OCI-LY7 (cell line): ENCODE measurements around the gene KCNE5. TPM values are rescaled to one million over a fixed set of nuclear protein-coding genes. Genes with fewer than 3 reads are reported as not detected.
"Not testable (repeated sequence)": the region's sequence is repeated elsewhere in the genome, so short reads cannot be mapped to it uniquely, and the experiment has no call there.

ENCODE experiments used
- Bru-seq: library from RNA; stranded (reverse); fragments of 400-500 nt; gene quantifications from one replicate; lab custom pipeline; 2021; lab: Mats Ljungman, UMichigan
- BruChase-seq, 2 experiments: library from RNA; stranded (reverse); fragments of 400-500 nt; gene quantifications; one replicate each; lab custom pipeline; 2021; lab: Mats Ljungman, UMichigan
- BruUV-seq: library from RNA; stranded (reverse); fragments of 400-500 nt; replicated peaks from 2 replicates; lab custom pipeline; 2021; lab: Mats Ljungman, UMichigan
- CTCF ChIA-PET: fragments of 300-600 bp; sonication (Branson Sonifier 250); formaldehyde crosslinking; loops from one replicate; lab custom pipeline; 2022; ENCODE audit warnings: antibody characterized with exemption; ENCODE audit not compliant: unreplicated experiment; lab: Charles Lee
- POLR2A ChIA-PET: fragments of 300-600 bp; sonication (Branson Sonifier 250); formaldehyde crosslinking; loops from one replicate; lab custom pipeline; 2022; ENCODE audit warnings: antibody characterized with exemption; lab: Charles Lee
- DNase-seq: peaks from one replicate; pipeline ENCODE4 v3.0.0-alpha.2; 2015; ENCODE audit warnings: low spot score
- H2AFZ ChIP-seq: fragments of 200-600 bp; sonication (generic), shearing (Covaris generic); 2 replicates; pipeline ENCODE4 v1.6.1; 2014; ENCODE audit warnings: mild to moderate bottlenecking, antibody characterized with exemption, low read length, moderate library complexity
- H3K27ac ChIP-seq: fragments of 200-600 bp; sonication (generic); 2 replicates; pipeline ENCODE4 v1.5.1; 2014; ENCODE audit warnings: mixed run types, low read depth, mild to moderate bottlenecking, moderate library complexity, low read length, inconsistent platforms; ENCODE audit not compliant: poor library complexity, severe bottlenecking
- H3K36me3 ChIP-seq: fragments of 200-600 bp; sonication (generic); 2 replicates; pipeline ENCODE4 v1.6.1; 2014; ENCODE audit warnings: mild to moderate bottlenecking, antibody characterized with exemption, low read length, moderate library complexity, mixed read lengths; ENCODE audit not compliant: insufficient read depth
- H3K4me1 ChIP-seq: fragments of 200-600 bp; sonication (generic); 2 replicates; pipeline ENCODE4 v1.5.1; 2014; ENCODE audit warnings: mild to moderate bottlenecking, low read length; ENCODE audit not compliant: insufficient read depth, poor library complexity, severe bottlenecking
- H3K4me2 ChIP-seq: fragments of 200-600 bp; sonication (generic); 2 replicates; pipeline ENCODE4 v1.6.1; 2014; ENCODE audit warnings: mild to moderate bottlenecking, low read length
- H3K4me3 ChIP-seq: fragments of 200-600 bp; sonication (generic); 2 replicates; pipeline ENCODE4 v1.5.1; 2014; ENCODE audit warnings: mild to moderate bottlenecking, low read depth, low read length; ENCODE audit not compliant: poor library complexity, severe bottlenecking
- H3K79me2 ChIP-seq: fragments of 200-600 bp; sonication (generic); 2 replicates; pipeline ENCODE4 v1.6.1; 2016; ENCODE audit warnings: low read depth, mild to moderate bottlenecking, low read length, moderate library complexity, mixed read lengths; ENCODE audit not compliant: insufficient read depth
- H3K9me2 ChIP-seq: fragments of 200-600 bp; sonication (generic); 2 replicates; pipeline ENCODE4 v1.6.1; 2016; ENCODE audit warnings: mild to moderate bottlenecking, low read length, mixed read lengths; ENCODE audit not compliant: insufficient read depth
- H3K9me3 ChIP-seq: fragments of 200-600 bp; sonication (generic); 2 replicates; pipeline ENCODE4 v1.6.1; 2014; ENCODE audit warnings: mild to moderate bottlenecking, mixed run types, low read length, mixed read lengths
- H4K20me1 ChIP-seq: fragments of 200-600 bp; sonication (generic); 2 replicates; pipeline ENCODE4 v1.6.1; 2014; ENCODE audit warnings: mild to moderate bottlenecking, antibody characterized with exemption, low read length, moderate library complexity, mixed read lengths; ENCODE audit not compliant: insufficient read depth
- CTCF ChIP-seq: fragments of 200-600 bp; sonication (generic); conservative IDR thresholded peaks from 2 replicates; pipeline ENCODE4 v1.5.1; 2014; ENCODE audit warnings: mild to moderate bottlenecking, antibody characterized with exemption, low read length, moderate library complexity, mixed read lengths
- EZH2phosphoT487 ChIP-seq: fragments of 200-600 bp; sonication (generic); IDR thresholded peaks from 2 replicates; pipeline ENCODE4 v1.6.1; 2018; ENCODE audit warnings: low read depth, borderline replicate concordance, mild to moderate bottlenecking, mixed run types, antibody characterized with exemption, low read length, moderate library complexity, mixed read lengths
- intact Hi-C: fragments of 100-400 bp; cut with micrococcal nuclease; formaldehyde crosslinking; loops from one replicate; pipeline ENCODE4 v1.10.0; 2022; ENCODE audit not compliant: unreplicated experiment
- long read RNA-seq: library from polyadenylated mRNA; stranded (forward); transcript quantifications from one replicate; pipeline ENCODE4 v2.0.0, GENCODE V29; 2022
- total RNA-seq, 2 experiments: library from RNA; depleted of rRNA in 1 of 2; stranded (reverse); fragments of >200 nt in 1 of 2; shearing (Covaris generic) in 1 of 2; gene quantifications; 2 replicates each; pipeline ENCODE4 v1.2.3, GENCODE V29; 2014 to 2022

KCNE5 gene, protein sequence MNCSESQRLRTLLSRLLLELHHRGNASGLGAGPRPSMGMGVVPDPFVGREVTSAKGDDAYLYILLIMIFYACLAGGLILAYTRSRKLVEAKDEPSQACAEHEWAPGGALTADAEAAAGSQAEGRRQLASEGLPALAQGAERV
- 0.59 TPM in 1 of 2 replicates, not detected in the other for total RNA-seq (2014; rRNA removed; shearing (Covaris generic))
- total RNA-seq (2022): not detected in 2 replicates
- Bru-seq, nascent RNA: not detected
- percentile 40 among the genes with signal in this experiment for BruChase-seq, experiment 1, labeled RNA remaining after a 6-hour chase
- BruChase-seq, experiment 2, labeled RNA remaining after a 2-hour chase: percentile 39 among the genes with signal in this experiment
- long read RNA-seq: 0 reads

GRCh38 chrX:109624641-109625616, at the start of gene KCNE5:
Gene KCNE5 (minus strand): TSS chrX:109625172. CDS start chrX:109625020, 152 bp downstream.
- Histone ChIP-seq H3K4me1 (no peaks in the 10 kb centered on the region), H3K27ac (no peak within 1 kb of the TSS), H3K36me3 (no peaks in the 10 kb centered on the region), H3K79me2 (no peaks in the 10 kb centered on the region), H3K9me2 (no peaks in the 10 kb centered on the region), H3K4me2 (no peak within 1 kb of the TSS), H4K20me1 (no peaks in the 10 kb centered on the region), H3K4me3 (no peak within 1 kb of the TSS), H3K9me3 (no peaks in the 10 kb centered on the region), H2AFZ (no peak within 1 kb of the TSS)
- POLR2A ChIA-PET: no interaction called here
- CTCF ChIA-PET: no interaction called here
- DNase-seq: no peak
- TF ChIP-seq CTCF (no peak), EZH2phosphoT487 (no peak)
- intact Hi-C loops: no loop called here
- BruUV-seq: no TSS peak

DNA sequence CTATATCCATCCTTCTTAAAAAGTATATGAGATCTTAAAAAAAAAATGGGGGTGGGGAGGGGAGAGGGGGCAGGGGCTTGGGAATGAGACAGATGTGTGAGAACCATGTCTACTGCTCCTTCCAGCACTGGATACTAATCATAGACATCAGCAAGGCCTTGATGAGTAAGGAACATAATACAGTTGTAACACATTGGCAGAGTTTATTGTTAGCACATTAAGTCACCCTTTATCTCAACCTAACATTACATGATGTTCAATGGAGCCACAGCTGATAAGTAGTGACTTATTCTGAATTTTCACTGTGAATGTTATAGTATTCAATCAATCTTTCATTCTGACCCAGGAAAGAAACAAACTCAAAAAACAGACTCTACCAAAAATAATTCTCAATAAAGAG, 47.3 kb upstream of the KCNE5 start:
- Histone ChIP-seq H4K20me1 (no peaks in the 10 kb centered on the region), H3K9me2 (no peaks in the 10 kb centered on the region), H3K4me1 (no peaks in the 10 kb centered on the region), H3K36me3 (peaks cover 53% of the 10 kb centered on the region), H3K27ac (no peak overlapping the region), H3K9me3 (no peaks in the 10 kb centered on the region), H2AFZ (no peak overlapping the region), H3K79me2 (no peaks in the 10 kb centered on the region), H3K4me3 (no peak overlapping the region), H3K4me2 (no peak overlapping the region)
- BruUV-seq: no TSS peak
- ChIA-PET POLR2A (no interaction called here), CTCF (no interaction called here)
- no peak for TF ChIP-seq EZH2phosphoT487
- TF ChIP-seq CTCF: no peak
- intact Hi-C loops: no loop called here
- no peak for DNase-seq

DNA sequence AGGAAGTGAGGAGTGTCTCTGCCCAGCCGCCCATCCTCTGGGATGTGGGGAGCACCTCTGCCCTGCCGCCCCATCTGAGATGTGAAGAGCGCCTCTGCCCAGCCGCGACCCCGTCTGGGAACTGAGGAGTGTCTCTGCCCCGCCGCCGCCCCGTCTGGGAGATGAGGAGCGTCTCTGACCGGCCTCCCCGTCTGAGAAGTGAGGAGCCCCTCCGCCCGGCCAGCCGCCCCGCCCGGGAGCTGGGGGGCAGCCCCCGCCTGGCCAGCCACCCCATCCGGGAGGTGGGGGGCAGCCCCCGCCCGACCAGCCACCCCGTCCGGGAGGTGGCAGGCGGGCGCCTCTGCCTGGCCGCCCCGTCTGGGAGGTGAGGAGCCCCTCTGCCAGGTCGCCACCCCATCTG, 46.2 kb upstream of the KCNE5 start:
- BruUV-seq, POLR2A ChIA-PET, intact Hi-C loops, H3K79me2 ChIP-seq, CTCF ChIA-PET, H3K9me3 ChIP-seq, H3K4me1 ChIP-seq, H2AFZ ChIP-seq, H3K9me2 ChIP-seq, H3K27ac ChIP-seq, DNase-seq, H4K20me1 ChIP-seq, H3K4me3 ChIP-seq, H3K4me2 ChIP-seq: not testable (repeated sequence)
- peaks cover 57% of the 10 kb centered on the region for H3K36me3 ChIP-seq
